B cell (primary cell): ENCODE data around the gene CEP68. TPM values are rescaled to one million over a fixed set of nuclear protein-coding genes. Genes with fewer than 3 reads are reported as not detected.
A peak's percentile ranks its signal among the peaks of the same experiment; 100 is the strongest.

Source experiments
- ATAC-seq: fragments of 200-7000 bp; cut with Tn5 transposase; one replicate; pipeline ENCODE4 v1.10.0; 2021; ENCODE audit warnings: low read depth, mild to moderate bottlenecking, moderate number of reproducible peaks, moderate library complexity
- CTCF ChIA-PET: fragments of 350-600 bp; sonication (Branson Sonifier 250); formaldehyde crosslinking; loops from one replicate; lab custom pipeline; 2021; ENCODE audit warnings: antibody characterized with exemption, inconsistent platforms; lab: Charles Lee
- POLR2A ChIA-PET: fragments of 350-600 bp; sonication (Branson Sonifier 250); formaldehyde crosslinking; loops from one replicate; lab custom pipeline; 2021; ENCODE audit warnings: antibody characterized with exemption; lab: Charles Lee
- DNase-seq: peaks from one replicate; pipeline ENCODE4 v3.0.0; 2013
- H2AFZ ChIP-seq: 2 replicates; pipeline ENCODE4 v1.6.1; 2012; ENCODE audit warnings: mild to moderate bottlenecking, low read depth, low read length; ENCODE audit not compliant: insufficient read depth, poor library complexity, severe bottlenecking
- H3K27ac ChIP-seq, 2 donors: 1 replicate in 1 of 2; 2 replicates in 1 of 2; pipeline ENCODE4 v1.5.1; 2012 to 2013; ENCODE audit warnings: low read length in 2 of 2, mild to moderate bottlenecking in 2 of 2, moderate library complexity in 1 of 2
- H3K27me3 ChIP-seq, 4 experiments: fragments of 200-600 bp in 1 of 4; sonication (generic) in 1 of 4; replicated peaks in 1 of 4; 1 replicate in 2 of 4; 2 replicates in 2 of 4; pipeline versions ENCODE4 v1.6.1 to v1.7.0; 2013 to 2016; ENCODE audit warnings: low read length in 3 of 4, mild to moderate bottlenecking in 2 of 4, mixed read lengths in 1 of 4, moderate library complexity in 1 of 4; ENCODE audit not compliant: insufficient read depth in 4 of 4, control insufficient read depth in 3 of 4; ENCODE audit errors: control extremely low read depth in 1 of 4
- H3K36me3 ChIP-seq, 2 experiments: replicated peaks in 1 of 2; 1 replicate in 1 of 2; 2 replicates in 1 of 2; pipeline versions ENCODE4 v1.6.1 to v1.7.1; 2013; ENCODE audit warnings: low read length in 1 of 2; ENCODE audit not compliant: insufficient read depth in 2 of 2, control insufficient read depth in 1 of 2; ENCODE audit errors: control extremely low read depth in 1 of 2, extremely low read depth in 1 of 2
- H3K4me1 ChIP-seq, 2 donors: fragments of 200-600 bp in 1 of 2; sonication (generic) in 1 of 2; 1 replicate in 1 of 2; 2 replicates in 1 of 2; pipeline versions ENCODE4 v1.5.1 to v1.6.1; 2013 to 2017; ENCODE audit warnings: low read length in 2 of 2; ENCODE audit not compliant: control insufficient read depth in 2 of 2, insufficient read depth in 2 of 2
- H3K4me2 ChIP-seq: replicated peaks from 2 replicates; pipeline ENCODE3; 2012; ENCODE audit warnings: mild to moderate bottlenecking, low read depth, low read length; ENCODE audit not compliant: poor library complexity, severe bottlenecking
- H3K4me3 ChIP-seq, 5 experiments: fragments of 200-600 bp in 1 of 5; sonication (generic) in 1 of 5; 1 replicate in 3 of 5; 2 replicates in 2 of 5; pipeline versions ENCODE4 v1.5.1 to v1.7.0; 2011 to 2016; ENCODE audit warnings: low read length in 4 of 5, mild to moderate bottlenecking in 4 of 5, low read depth in 2 of 5, control low read depth in 1 of 5, moderate library complexity in 1 of 5; ENCODE audit not compliant: insufficient read depth in 1 of 5; ENCODE audit errors: control extremely low read depth in 1 of 5, extremely low read depth in 1 of 5
- H3K79me2 ChIP-seq: fragments of 200-600 bp; sonication (generic); one replicate; pipeline ENCODE4 v1.6.0; 2016; ENCODE audit warnings: low read length; ENCODE audit not compliant: control insufficient read depth, insufficient read depth
- H3K9ac ChIP-seq: fragments of 200-600 bp; sonication (generic); 2 replicates; pipeline ENCODE4 v1.6.1; 2017; ENCODE audit warnings: mild to moderate bottlenecking, low read length, moderate library complexity
- H3K9me3 ChIP-seq, 3 donors: one replicate each; pipeline versions ENCODE4 v1.6.1 to v1.7.1; 2013; ENCODE audit warnings: low read length in 2 of 3; ENCODE audit not compliant: control insufficient read depth in 2 of 3, insufficient read depth in 1 of 3; ENCODE audit errors: control extremely low read depth in 1 of 3
- H4K20me1 ChIP-seq: 2 replicates; pipeline ENCODE4 v1.6.0; 2012; ENCODE audit warnings: mild to moderate bottlenecking, low read length; ENCODE audit not compliant: insufficient read depth, control insufficient read depth, poor library complexity, severe bottlenecking
- H3K27ac Mint-ChIP-seq: one replicate; pipeline ENCODE4 v1.8.0; 2021; ENCODE audit warnings: mixed read lengths
- H3K27me3 Mint-ChIP-seq: one replicate; pipeline ENCODE4 v1.8.0; 2021; ENCODE audit warnings: mixed read lengths
- H3K4me1 Mint-ChIP-seq: one replicate; pipeline ENCODE4 v1.8.0; 2021; ENCODE audit warnings: mixed read lengths
- H3K4me3 Mint-ChIP-seq: one replicate; pipeline ENCODE4 v1.8.0; 2021; ENCODE audit warnings: mixed read lengths
- H3K9me3 Mint-ChIP-seq: one replicate; pipeline ENCODE4 v1.8.0; 2022; ENCODE audit warnings: mixed read lengths; ENCODE audit not compliant: insufficient read depth
- EZH2 ChIP-seq: IDR thresholded peaks from 2 replicates; pipeline ENCODE4 v1.6.1; 2012; ENCODE audit warnings: borderline replicate concordance, low read depth, mild to moderate bottlenecking, moderate library complexity, low read length; ENCODE audit not compliant: insufficient read depth, poor library complexity, severe bottlenecking
- WGBS: methylation state at CpG from one replicate; pipeline ENCODE4 v1.1.5; 2013; ENCODE audit warnings: missing lambda C conversion rate; ENCODE audit not compliant: insufficient coverage; 5-methylcytosine and 5-hydroxymethylcytosine counted together
- intact Hi-C: fragments of 100-400 bp; cut with micrococcal nuclease; formaldehyde crosslinking; loops from one replicate; pipeline ENCODE4 v1.10.0; 2022
- polyA plus RNA-seq: library from polyadenylated mRNA; depleted of rRNA; stranded (reverse); fragments of >200 nt; gene quantifications from 2 replicates; pipeline ENCODE4 v1.2.3, GENCODE V29; 2012
- total RNA-seq, 2 donors: library from RNA; stranded (reverse); fragments of 120-200 nt in 1 of 2; gene quantifications; 1 replicate in 1 of 2; 2 replicates in 1 of 2; pipeline versions ENCODE4 v1.2.3 to v1.2.4, GENCODE V29; 2013 to 2022
- TF ChIP-seq, protein P1 (sequence below): fragments of 200-600 bp; IDR thresholded peaks from one replicate; pipeline ENCODE4 v1.8.0; 2022; ENCODE audit warnings: antibody characterized with exemption, mild to moderate bottlenecking

Gene CEP68
- total and polyA plus RNA-seq, 2 donors (not counting 1 experiment from before 2014, with no cell fraction given): 11.0 to 32.0 TPM

DNA sequence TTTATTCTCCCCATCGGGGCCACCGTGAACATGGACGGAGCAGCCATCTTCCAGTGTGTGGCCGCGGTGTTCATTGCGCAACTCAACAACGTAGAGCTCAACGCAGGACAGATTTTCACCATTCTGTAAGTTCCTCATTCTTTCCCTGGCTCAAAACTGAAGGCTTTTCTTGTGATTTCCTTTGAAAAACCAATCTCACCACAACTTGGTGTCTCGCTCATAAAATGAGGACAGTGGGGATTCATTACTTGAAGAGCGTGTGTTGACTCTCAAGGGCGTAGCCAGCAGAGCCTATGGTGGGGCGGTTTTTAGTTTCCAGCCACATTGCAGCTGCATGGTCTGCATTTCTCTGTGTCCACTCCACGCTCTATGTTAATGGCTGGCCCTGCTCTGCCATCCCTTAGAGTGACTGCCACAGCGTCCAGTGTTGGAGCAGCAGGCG is 38.1 kb upstream of the CEP68 start:
- intact Hi-C loops: no loop called here
- Histone ChIP-seq H3K27ac (no peak overlapping the region), H3K79me2 (peaks cover 5% of the 10 kb centered on the region), H3K27me3 (no peaks in the 10 kb centered on the region), H3K4me2 (peak overlapping the region; percentile 27), H3K9ac (no peak overlapping the region), H3K4me3 (no peak overlapping the region), H3K36me3 (peaks cover 0 to 27% of the 10 kb centered on the region in 2 experiments), H2AFZ (no peak overlapping the region), H3K9me3 (no peaks in the 10 kb centered on the region), H4K20me1 (no peaks in the 10 kb centered on the region), H3K4me1 (peaks cover 29 to 35% of the 10 kb centered on the region in 2 donors)
- DNase-seq (peak; percentile 19), ATAC-seq (no peak)
- TF ChIP-seq EZH2: no peak
- TF ChIP-seq, protein P1, sequence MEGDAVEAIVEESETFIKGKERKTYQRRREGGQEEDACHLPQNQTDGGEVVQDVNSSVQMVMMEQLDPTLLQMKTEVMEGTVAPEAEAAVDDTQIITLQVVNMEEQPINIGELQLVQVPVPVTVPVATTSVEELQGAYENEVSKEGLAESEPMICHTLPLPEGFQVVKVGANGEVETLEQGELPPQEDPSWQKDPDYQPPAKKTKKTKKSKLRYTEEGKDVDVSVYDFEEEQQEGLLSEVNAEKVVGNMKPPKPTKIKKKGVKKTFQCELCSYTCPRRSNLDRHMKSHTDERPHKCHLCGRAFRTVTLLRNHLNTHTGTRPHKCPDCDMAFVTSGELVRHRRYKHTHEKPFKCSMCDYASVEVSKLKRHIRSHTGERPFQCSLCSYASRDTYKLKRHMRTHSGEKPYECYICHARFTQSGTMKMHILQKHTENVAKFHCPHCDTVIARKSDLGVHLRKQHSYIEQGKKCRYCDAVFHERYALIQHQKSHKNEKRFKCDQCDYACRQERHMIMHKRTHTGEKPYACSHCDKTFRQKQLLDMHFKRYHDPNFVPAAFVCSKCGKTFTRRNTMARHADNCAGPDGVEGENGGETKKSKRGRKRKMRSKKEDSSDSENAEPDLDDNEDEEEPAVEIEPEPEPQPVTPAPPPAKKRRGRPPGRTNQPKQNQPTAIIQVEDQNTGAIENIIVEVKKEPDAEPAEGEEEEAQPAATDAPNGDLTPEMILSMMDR: no peak
- ChIA-PET CTCF (interaction anchor here (0.6 to 9.0 kb wide), 24 partner anchors 8 to 145 kb away, joined by 3 to 115 read pairs (median 5); partner anchors contain the start of gene SLC1A4), POLR2A (interaction anchor here (1.2 to 1.7 kb wide), 2 partner anchors 15 to 25 kb away, joined by 3 to 9 read pairs; no protein-coding TSS in a partner anchor)
- Mint-ChIP-seq H3K4me1 (peaks cover 47% of the 10 kb centered on the region), H3K9me3 (no peaks in the 10 kb centered on the region), H3K4me3 (peak overlapping the region; percentile 55), H3K27ac (peak overlapping the region; percentile 39), H3K27me3 (no peaks in the 10 kb centered on the region)
- WGBS: 48% methylated on average over 14 of the region's 15 CpGs

DNA sequence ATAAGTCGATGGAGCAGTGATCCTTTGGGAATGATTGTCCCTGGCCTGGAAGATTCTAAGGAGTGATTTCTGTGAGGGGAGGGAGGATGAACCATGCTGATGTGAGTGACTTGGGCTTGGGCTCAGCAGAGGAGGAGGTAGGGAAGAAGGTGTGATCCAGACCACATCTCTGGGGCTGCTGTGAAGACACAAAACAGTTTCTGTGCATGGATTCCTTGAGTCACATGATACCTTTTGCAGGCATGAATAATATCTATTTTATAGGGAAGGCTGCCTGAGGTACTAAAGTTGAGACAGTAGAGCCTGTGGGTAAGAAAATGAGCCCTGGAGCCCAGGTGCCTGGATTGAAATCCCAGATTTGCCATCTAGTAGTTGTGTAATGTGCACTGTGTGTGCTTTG is 37.2 kb upstream of the CEP68 start:
- ChIA-PET CTCF (interaction anchor here (1.0 to 9.0 kb wide), 7 partner anchors 9 to 102 kb away, joined by 3 to 115 read pairs (median 5); no protein-coding TSS in a partner anchor), POLR2A (interaction anchor here (0.7 kb wide), 1 partner anchor 11 kb away, joined by 3 read pairs; no protein-coding TSS in a partner anchor)
- H3K9me3 Mint-ChIP-seq: no peaks in the 10 kb centered on the region
- no peak overlapping the region for H3K4me3 ChIP-seq
- H3K9me3 ChIP-seq: no peaks in the 10 kb centered on the region
- no peak overlapping the region for H2AFZ ChIP-seq
- 100% methylated on average over 1 of the region's 1 CpG for WGBS
- no peak overlapping the region for H3K4me3 Mint-ChIP-seq
- intact Hi-C loops: no loop called here
- H3K9ac ChIP-seq: no peak overlapping the region
- peaks cover 29 to 39% of the 10 kb centered on the region in 2 donors for H3K4me1 ChIP-seq
- TF ChIP-seq, protein P1: no peak
- no peak for TF ChIP-seq EZH2
- H3K4me2 ChIP-seq: no peak overlapping the region
- H3K4me1 Mint-ChIP-seq: peaks cover 42% of the 10 kb centered on the region
- H3K27ac Mint-ChIP-seq: no peak overlapping the region
- peaks cover 0 to 35% of the 10 kb centered on the region in 2 experiments for H3K36me3 ChIP-seq
- H3K79me2 ChIP-seq: peaks cover 5% of the 10 kb centered on the region
- no peaks in the 10 kb centered on the region for H3K27me3 ChIP-seq
- no peak overlapping the region for H3K27ac ChIP-seq
- no peak for DNase-seq
- ATAC-seq: no peak
- H3K27me3 Mint-ChIP-seq: no peaks in the 10 kb centered on the region
- H4K20me1 ChIP-seq: no peaks in the 10 kb centered on the region
